ENCODE results near the gene TFPI2.

DNA sequence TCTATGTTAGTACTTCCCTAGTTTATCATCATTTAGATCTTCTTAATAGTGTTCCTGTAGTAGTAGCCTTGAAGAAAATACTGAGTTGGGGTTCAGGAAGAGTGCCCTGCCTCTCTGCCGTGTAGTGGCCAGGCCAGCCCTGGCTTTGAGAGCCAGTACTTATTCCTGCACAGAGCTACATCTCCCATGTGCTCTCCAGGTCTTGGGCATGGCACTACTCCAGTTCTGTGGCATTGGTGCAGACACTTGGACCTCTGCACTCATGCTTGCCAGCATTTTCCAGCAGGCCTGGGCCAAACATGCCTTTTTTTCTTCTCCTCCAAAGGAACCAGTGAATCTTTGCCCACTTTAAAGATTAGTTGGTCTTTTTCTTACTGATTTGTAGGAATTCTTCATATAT, 36.2 kb upstream of the TFPI2 start:
- no peak for TF ChIP-seq EZH2phosphoT487 (IDR thresholded peaks at IDR 0.05; ENCODE audit: borderline replicate concordance, low read depth, low read length)
- TF ChIP-seq, protein P1, sequence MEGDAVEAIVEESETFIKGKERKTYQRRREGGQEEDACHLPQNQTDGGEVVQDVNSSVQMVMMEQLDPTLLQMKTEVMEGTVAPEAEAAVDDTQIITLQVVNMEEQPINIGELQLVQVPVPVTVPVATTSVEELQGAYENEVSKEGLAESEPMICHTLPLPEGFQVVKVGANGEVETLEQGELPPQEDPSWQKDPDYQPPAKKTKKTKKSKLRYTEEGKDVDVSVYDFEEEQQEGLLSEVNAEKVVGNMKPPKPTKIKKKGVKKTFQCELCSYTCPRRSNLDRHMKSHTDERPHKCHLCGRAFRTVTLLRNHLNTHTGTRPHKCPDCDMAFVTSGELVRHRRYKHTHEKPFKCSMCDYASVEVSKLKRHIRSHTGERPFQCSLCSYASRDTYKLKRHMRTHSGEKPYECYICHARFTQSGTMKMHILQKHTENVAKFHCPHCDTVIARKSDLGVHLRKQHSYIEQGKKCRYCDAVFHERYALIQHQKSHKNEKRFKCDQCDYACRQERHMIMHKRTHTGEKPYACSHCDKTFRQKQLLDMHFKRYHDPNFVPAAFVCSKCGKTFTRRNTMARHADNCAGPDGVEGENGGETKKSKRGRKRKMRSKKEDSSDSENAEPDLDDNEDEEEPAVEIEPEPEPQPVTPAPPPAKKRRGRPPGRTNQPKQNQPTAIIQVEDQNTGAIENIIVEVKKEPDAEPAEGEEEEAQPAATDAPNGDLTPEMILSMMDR (conservative IDR thresholded peaks at IDR 0.05; ENCODE audit: low read length), result no peak

All from OCI-LY7 (cell line).